ENCODE results near the gene PITPNM3.

The PITPNM3 gene

DNA sequence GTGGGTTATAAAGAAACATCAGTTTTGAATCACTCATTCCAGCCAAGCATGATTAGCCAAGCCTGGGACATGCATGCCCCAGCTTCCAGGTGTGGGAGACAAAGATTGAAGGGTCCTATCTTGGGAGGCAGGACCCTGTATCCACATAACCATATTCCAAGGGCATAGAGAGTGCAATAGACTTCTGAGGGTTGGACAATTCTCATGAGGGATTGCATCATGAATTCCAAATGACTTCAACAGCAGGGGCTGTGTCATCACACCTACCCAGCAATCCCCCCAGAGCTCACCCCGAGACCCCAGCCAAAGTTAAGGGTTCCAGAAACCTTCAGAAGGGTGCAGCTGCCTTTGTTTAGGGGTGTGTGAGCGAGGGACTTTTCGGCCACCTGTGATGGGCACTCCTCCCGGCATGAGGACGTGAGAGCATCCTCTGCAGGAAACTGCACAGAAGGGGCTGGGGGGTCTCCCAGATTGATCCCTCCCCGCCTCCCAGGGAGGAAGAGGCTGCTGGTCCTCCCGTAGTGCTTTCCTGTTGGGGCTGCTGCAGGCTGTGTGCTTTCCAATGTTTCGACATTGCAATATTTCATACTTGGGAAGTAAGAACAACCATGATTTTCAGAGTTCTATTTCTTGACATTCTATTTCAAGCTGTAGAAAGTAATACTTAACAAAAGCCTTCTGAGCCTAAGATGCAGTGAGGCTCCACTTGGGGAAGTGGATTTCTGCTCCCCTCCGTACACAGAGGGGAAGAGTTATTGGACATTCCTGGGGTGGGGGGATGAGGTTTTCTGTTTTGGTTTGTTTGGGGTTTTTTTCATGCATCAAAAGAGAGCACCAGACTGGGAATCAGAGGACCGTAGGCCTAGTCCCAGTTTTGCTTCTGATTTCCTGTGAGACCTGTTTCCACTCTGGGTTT, 13.3 kb upstream of the PITPNM3 start:
- H3K4me3 ChIP-seq (ENCODE audit: low read depth, low read length), result no peak overlapping the region
- TF ChIP-seq, protein P1, sequence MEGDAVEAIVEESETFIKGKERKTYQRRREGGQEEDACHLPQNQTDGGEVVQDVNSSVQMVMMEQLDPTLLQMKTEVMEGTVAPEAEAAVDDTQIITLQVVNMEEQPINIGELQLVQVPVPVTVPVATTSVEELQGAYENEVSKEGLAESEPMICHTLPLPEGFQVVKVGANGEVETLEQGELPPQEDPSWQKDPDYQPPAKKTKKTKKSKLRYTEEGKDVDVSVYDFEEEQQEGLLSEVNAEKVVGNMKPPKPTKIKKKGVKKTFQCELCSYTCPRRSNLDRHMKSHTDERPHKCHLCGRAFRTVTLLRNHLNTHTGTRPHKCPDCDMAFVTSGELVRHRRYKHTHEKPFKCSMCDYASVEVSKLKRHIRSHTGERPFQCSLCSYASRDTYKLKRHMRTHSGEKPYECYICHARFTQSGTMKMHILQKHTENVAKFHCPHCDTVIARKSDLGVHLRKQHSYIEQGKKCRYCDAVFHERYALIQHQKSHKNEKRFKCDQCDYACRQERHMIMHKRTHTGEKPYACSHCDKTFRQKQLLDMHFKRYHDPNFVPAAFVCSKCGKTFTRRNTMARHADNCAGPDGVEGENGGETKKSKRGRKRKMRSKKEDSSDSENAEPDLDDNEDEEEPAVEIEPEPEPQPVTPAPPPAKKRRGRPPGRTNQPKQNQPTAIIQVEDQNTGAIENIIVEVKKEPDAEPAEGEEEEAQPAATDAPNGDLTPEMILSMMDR (IDR thresholded peaks at IDR 0.05; ENCODE audit: borderline replicate concordance, insufficient read depth, low read depth, low read length), result no peak

DNA sequence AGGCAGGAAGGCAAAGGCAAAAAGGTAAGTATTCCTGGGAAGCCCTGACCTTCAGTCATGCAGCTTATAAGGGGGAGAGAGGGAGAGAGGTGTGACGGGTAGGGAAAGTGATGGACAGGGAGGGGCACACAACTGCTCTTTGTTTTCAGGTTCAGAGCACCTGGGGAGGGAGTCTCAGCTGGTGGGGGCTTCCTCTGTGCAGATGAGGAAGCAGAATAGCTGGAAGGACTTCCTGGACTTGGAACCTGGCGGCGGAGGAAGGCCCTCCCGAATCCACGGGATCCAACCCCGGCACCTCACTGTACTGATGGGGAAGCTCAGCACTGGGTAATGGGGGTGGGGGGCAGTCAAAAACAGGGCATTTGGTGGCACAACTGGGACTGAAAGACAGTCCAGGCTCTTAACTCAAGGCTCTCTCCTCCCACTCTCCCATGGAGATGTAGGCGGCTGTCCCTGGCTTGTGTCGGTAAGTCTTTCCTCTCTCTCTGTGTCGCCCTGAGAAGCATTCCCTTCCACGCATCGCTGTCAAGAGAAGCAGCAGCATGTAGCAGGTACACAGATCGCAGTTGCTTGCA, 11.9 kb upstream of the PITPNM3 start:
- H3K4me3 ChIP-seq (ENCODE audit: low read depth, low read length), result no peak overlapping the region
- TF ChIP-seq, protein P1 (IDR thresholded peaks at IDR 0.05; ENCODE audit: borderline replicate concordance, insufficient read depth, low read depth, low read length), result no peak

DNA sequence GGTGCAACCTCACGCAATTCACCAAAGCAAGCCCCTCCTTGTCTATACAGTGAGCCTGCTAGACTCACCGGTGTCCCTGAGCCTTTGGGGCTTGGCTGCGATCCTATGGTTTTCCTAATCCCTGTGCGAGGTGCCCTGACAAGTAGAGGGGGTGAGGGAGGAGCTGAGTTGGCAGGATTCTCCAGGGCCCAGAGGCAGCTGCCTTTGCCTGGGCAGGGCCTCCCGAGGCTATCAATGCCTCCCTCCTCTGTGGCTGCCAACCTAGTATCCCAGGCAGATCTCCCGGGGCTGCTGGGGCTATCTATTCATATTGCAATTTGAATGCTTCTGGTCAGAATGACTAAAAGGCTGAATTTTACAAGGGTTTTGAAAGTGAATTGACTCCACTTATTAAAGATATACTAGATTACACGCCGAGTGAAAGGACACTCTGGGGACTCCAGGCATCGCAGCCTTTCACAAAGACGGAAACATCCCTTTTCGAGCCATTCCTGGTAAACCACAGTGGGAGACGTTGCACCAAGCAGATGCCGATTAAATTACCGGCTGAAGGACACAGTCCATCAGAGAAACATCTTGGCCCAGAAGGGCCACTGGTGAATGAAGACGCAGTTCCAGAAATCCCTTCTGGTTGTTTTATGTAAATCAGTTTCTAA, 11.3 kb upstream of the PITPNM3 start:
- no peak overlapping the region for H3K4me3 ChIP-seq (ENCODE audit: low read depth, low read length)
- TF ChIP-seq, protein P1 (IDR thresholded peaks at IDR 0.05; ENCODE audit: borderline replicate concordance, insufficient read depth, low read depth, low read length), result no peak

DNA sequence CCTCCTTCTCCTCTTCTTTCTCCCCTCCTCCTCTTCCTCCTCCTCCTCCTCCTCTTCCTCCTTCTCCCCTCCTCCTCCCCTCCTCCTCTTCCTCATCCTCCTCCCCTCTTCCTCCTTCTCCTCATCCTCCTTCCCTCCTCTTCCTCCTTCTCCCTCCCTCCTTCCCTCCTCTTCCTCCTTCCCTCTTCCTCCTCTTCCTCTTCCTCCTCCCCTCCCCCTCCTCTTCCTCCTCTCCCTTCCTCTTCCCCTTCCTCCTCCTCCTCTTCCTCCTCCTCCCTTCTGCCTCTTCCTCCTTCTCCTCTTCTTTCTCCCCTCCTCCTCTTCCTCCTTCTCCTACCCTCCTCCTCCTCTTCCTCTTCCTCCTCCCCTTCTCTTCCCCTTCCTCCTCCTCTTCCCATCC, 5.1 kb upstream of the PITPNM3 start:
- TF ChIP-seq, protein P1 (IDR thresholded peaks at IDR 0.05; ENCODE audit: borderline replicate concordance, insufficient read depth, low read depth, low read length), result no peak
- H3K4me3 ChIP-seq (ENCODE audit: low read depth, low read length), result no peak overlapping the region

DNA sequence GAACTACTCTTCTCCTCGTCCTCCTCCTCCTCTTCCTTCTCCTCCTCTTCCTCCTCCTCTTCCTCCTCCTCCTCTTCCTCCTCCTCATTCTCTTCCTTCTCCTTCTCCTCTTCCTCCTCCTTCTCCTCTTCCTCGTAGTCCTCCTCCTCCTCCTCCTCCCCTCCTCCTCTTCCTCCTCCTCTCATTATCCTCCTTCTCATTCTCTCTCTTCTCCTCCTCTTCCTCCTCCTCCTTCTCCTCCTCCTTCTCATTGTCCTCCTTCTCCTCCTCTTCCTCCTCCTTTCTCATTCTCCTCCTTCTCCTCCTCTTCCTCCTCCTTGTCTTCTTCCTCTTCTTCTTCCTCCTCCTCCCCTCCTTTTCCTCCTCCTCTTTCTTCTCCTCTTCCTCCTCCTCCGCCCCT, 4.1 kb upstream of the PITPNM3 start:
- TF ChIP-seq, protein P1 (IDR thresholded peaks at IDR 0.05; ENCODE audit: borderline replicate concordance, insufficient read depth, low read depth, low read length), result no peak
- no peak overlapping the region for H3K4me3 ChIP-seq (ENCODE audit: low read depth, low read length)

DNA sequence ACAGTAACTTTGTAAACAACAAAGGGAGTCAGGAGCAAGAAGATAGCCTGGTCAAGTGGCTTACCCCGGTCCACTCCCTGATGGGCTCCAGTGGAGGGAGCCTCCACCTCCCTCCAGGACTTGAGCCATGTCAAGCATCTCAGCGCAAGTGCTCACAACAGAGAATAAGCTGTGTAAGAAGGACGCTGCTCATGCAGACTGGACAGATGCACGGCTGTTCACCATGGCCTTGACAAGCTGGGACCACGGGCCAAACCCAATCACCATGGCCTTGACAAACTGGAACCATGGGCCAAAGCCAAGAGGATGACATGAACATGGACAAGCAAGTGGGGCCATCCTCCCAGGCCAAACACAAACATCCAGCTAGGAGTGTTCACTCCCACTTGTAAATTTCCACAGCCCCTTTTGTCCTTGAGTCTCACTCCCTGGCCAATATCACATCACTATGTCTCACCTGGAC, 3.4 kb upstream of the PITPNM3 start:
- TF ChIP-seq, protein P1 (IDR thresholded peaks at IDR 0.05; ENCODE audit: borderline replicate concordance, insufficient read depth, low read depth, low read length), result no peak

More for the DNA sequence above, 3.4 kb upstream of the PITPNM3 start:
- no peak overlapping the region for H3K4me3 ChIP-seq (ENCODE audit: low read depth, low read length)

Measured in GM12875 (cell line).